ENCODE results near the gene CTIF.

Gene CTIF

GRCh38 chr18:48558248-48558647, 19.4 kb downstream of the CTIF start:
- H3K4me3 ChIP-seq (replicated peaks; ENCODE audit: low read depth, low read length): no peak overlapping the region
- TF ChIP-seq CTCF (IDR thresholded peaks at IDR 0.05; ENCODE audit: low read depth, low read length, missing control alignments): no peak
- DNase-seq (ENCODE audit: extremely low read depth, low read depth): no peak

GRCh38 chr18:48560491-48560890, 21.7 kb downstream of the CTIF start:
- no peak for DNase-seq (ENCODE audit: extremely low read depth, low read depth)
- no peak overlapping the region for H3K4me3 ChIP-seq (replicated peaks; ENCODE audit: low read depth, low read length)
- no peak for TF ChIP-seq CTCF (IDR thresholded peaks at IDR 0.05; ENCODE audit: low read depth, low read length, missing control alignments)

GRCh38 chr18:48562075-48562474, 23.2 kb downstream of the CTIF start:
- no peak for DNase-seq (ENCODE audit: extremely low read depth, low read depth)
- TF ChIP-seq CTCF (IDR thresholded peaks at IDR 0.05; ENCODE audit: low read depth, low read length, missing control alignments): no peak
- no peak overlapping the region for H3K4me3 ChIP-seq (replicated peaks; ENCODE audit: low read depth, low read length)

DNA sequence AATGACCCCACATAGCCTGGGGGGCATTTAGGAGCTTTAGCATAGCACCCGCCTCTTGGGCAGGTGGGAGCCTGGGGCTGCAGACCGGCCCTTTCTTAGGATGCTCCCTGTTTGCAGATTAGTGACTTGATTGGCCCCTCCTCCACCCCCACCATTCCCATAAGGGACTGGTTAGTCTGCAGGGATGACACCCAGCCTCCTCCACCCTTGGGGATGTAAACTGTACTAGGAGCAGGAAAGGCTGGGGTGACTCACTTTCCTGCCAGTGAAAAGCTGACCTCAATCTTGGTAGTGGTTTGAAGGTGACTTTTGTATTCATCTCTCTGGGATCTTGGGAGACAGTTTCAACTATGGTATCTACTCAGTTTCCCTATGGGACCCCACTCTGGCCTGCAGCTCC, 24.2 kb downstream of the CTIF start:
- TF ChIP-seq CTCF (IDR thresholded peaks at IDR 0.05; ENCODE audit: low read depth, low read length, missing control alignments): no peak
- DNase-seq (ENCODE audit: extremely low read depth, low read depth): no peak
- no peak overlapping the region for H3K4me3 ChIP-seq (replicated peaks; ENCODE audit: low read depth, low read length)

GRCh38 chr18:48564139-48564538, 25.3 kb downstream of the CTIF start:
- no peak for DNase-seq (ENCODE audit: extremely low read depth, low read depth)
- TF ChIP-seq CTCF (IDR thresholded peaks at IDR 0.05; ENCODE audit: low read depth, low read length, missing control alignments): no peak
- H3K4me3 ChIP-seq (replicated peaks; ENCODE audit: low read depth, low read length): no peak overlapping the region

DNA sequence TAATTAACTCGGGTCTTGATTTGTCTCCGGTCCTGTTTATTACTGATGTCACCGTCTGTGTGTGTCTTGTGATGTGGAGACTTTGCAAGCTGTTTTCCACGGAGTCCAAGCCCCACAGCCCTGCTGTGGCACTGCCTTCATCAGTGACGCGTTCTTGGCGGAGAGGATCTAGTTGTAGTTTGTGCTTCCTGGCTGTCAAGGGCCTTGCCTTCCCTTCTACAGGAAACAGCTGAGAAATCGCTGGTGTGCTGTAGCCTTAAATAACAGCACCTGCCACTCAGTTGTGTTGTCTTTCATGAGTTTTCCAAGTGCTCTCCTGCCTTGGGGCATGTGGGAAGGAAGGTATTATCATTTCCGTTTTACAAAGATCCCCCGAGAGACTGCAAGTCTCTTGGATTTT, 26.3 kb downstream of the CTIF start:
- no peak for DNase-seq (ENCODE audit: extremely low read depth, low read depth)
- TF ChIP-seq CTCF (IDR thresholded peaks at IDR 0.05; ENCODE audit: low read depth, low read length, missing control alignments): no peak
- H3K4me3 ChIP-seq (replicated peaks; ENCODE audit: low read depth, low read length): no peak overlapping the region

DNA sequence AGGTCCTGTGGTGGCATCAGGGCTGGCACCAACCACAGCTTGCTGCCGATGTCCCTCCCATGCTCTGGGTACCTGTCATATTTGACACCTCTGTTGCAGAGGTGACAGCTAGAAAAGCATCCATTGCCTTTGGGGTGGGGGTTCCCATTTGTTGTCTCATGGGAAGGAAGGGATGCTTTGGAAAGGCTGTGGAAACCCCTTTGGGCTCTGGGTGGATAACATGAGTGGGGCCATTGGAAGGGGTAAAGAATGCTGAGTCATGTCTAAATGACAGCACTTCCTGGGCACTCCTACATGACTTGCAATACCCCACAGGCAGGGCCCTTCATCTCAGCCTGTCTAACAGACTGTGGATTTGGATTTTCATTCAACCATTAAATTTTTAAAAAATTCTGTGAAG, 27.8 kb downstream of the CTIF start:
- TF ChIP-seq CTCF (IDR thresholded peaks at IDR 0.05; ENCODE audit: low read depth, low read length, missing control alignments): no peak
- DNase-seq (ENCODE audit: extremely low read depth, low read depth): no peak
- H3K4me3 ChIP-seq (replicated peaks; ENCODE audit: low read depth, low read length): no peak overlapping the region

All from HFF-Myc (cell line).